ENCODE results near the gene SYNGR3. TPM values are rescaled to one million over a fixed set of nuclear protein-coding genes. Genes with fewer than 3 reads are reported as not detected.

SYNGR3 gene
- total RNA-seq, 1 donor from 2014 or later: 2.1 TPM

- no peak for TF ChIP-seq CTCF (conservative IDR thresholded peaks at IDR 0.05)
- H3K27ac Mint-ChIP-seq (ENCODE audit: unreplicated experiment): no peak overlapping the region
- peak overlapping the region; percentile 85 for H3K4me3 Mint-ChIP-seq
- DNase-seq (ENCODE audit: low read depth, low spot score): no peak
- H3K36me3 Mint-ChIP-seq (ENCODE audit: low read depth): peaks cover 6% of the 10 kb centered on the region
- H3K4me1 Mint-ChIP-seq: peaks cover 30% of the 10 kb centered on the region
- no peaks in the 10 kb centered on the region for H3K9me3 Mint-ChIP-seq
- H3K27me3 Mint-ChIP-seq (ENCODE audit: low read depth): peaks cover 62% of the 10 kb centered on the region
Measured at GRCh38 chr16:1982013-1982433, 7.7 kb upstream of the SYNGR3 start.

DNA sequence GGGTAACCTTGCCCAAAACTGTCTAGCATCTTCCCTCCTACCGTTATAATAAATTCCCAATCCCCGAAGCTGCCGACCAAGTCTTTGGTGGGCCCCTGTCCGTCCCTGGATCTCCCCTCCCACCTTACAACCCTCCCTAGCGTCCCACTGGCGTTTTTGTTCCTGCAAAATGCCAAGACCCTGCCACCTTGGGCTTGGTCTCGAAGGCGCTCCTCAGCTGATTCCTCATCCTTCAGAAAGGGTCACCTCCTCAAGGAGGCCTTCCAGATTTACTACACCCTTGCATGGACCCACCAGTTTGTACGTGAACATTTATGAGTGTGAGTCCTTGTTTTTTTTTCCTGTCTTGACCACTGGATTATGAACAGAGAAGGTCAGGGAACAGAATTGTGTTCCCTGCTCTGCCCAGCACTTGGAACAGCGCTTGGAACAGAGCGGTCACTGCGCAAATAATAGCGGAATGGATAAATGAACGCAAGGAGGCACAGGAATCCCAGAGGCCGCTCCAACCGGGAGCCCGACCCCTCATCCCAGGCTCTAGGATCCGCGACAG lies 6.7 kb upstream of the SYNGR3 start:
- Mint-ChIP-seq H3K27me3 (ENCODE audit: low read depth) (peaks cover 67% of the 10 kb centered on the region), H3K36me3 (ENCODE audit: low read depth) (peaks cover 12% of the 10 kb centered on the region), H3K4me1 (peaks cover 30% of the 10 kb centered on the region), H3K27ac (ENCODE audit: unreplicated experiment) (no peak overlapping the region), H3K4me3 (peak overlapping the region; percentile 85), H3K9me3 (no peaks in the 10 kb centered on the region)
- TF ChIP-seq CTCF (conservative IDR thresholded peaks at IDR 0.05): no peak
- no peak for DNase-seq (ENCODE audit: low read depth, low spot score)

GRCh38 chr16:1983544-1984346 lies 6.0 kb upstream of the SYNGR3 start, which contains the start of gene GFER:
Gene GFER (plus strand): TSS chr16:1984193. CDS start chr16:1984219, 26 bp downstream.
- Mint-ChIP-seq H3K4me1 (peaks cover 34% of the 10 kb centered on the region), H3K9me3 (no peaks in the 10 kb centered on the region), H3K27ac (ENCODE audit: unreplicated experiment) (peak within 1 kb of the TSS; percentile 97), H3K36me3 (ENCODE audit: low read depth) (peaks cover 15% of the 10 kb centered on the region), H3K4me3 (peak within 1 kb of the TSS; percentile 92), H3K27me3 (ENCODE audit: low read depth) (peaks cover 70% of the 10 kb centered on the region)
- peak; percentile 48 for TF ChIP-seq CTCF (conservative IDR thresholded peaks at IDR 0.05)
- DNase-seq (ENCODE audit: low read depth, low spot score): peak; percentile 95

DNA sequence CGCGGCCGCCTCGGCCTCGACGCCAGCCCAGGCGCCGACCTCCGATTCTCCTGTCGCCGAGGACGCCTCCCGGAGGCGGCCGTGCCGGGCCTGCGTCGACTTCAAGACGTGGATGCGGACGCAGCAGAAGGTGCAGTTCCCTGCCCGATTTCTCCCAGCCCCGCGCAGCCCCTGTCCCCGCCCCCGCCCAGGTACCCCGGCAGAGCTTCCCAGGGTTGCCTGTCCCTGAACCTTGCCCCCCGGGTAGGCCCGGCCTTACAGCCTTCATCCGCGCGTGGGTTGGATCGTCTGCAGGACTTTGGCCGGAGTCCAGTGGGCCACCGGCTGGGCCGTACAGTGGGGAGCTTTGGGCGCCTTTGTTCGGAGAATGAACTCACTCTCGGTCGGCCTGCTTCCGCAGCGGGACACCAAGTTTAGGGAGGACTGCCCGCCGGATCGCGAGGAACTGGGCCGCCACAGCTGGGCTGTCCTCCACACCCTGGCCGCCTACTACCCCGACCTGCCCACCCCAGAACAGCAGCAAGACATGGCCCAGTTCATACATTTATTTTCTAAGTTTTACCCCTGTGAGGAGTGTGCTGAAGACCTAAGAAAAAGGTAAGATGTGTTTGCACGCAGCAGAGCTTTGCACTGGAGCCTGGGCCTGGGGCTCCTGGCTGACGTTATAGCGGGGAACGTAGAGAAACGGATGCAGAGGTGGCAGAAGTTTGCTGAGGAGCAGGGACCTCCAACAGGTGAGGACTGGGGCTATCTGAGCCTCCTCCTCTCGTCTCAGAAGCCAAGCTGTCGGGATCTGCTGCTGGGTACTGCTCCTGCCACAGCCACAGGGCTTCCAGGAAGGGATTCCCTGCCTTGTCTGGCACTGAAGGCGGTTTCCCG lies 5.2 kb upstream of the SYNGR3 start:
- no peak for TF ChIP-seq CTCF (conservative IDR thresholded peaks at IDR 0.05)
- Mint-ChIP-seq H3K4me3 (peak overlapping the region; percentile 92), H3K27me3 (ENCODE audit: low read depth) (peaks cover 74% of the 10 kb centered on the region), H3K36me3 (ENCODE audit: low read depth) (peaks cover 18% of the 10 kb centered on the region), H3K4me1 (peaks cover 38% of the 10 kb centered on the region), H3K27ac (ENCODE audit: unreplicated experiment) (peak overlapping the region; percentile 97), H3K9me3 (no peaks in the 10 kb centered on the region)
- DNase-seq (ENCODE audit: low read depth, low spot score): no peak

DNA sequence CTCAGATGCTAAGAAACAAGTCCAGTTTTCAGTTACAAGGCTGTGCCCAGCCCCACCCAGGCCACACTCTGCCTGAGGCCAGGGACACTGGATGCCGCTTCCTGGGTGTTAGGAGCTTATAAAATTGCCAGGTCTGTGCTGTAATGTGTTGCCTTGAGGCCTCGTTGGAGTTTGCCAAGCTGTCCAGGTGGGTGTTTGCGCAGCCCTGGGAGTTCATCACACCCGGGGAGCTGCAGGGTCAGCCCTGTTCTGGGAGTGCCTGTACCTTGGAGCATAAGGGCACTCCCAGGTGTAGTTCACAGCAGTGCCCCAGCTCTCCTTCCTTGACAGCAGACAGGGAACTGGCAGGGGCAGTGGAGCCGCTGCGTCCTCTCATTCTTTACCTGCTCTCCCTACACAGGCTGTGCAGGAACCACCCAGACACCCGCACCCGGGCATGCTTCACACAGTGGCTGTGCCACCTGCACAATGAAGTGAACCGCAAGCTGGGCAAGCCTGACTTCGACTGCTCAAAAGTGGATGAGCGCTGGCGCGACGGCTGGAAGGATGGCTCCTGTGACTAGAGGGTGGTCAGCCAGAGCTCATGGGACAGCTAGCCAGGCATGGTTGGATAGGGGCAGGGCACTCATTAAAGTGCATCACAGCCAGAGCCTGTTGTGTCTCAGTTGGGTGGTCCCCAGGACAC lies 4.2 kb upstream of the SYNGR3 start:
- Mint-ChIP-seq H3K27ac (ENCODE audit: unreplicated experiment) (no peak overlapping the region), H3K4me1 (peaks cover 38% of the 10 kb centered on the region), H3K9me3 (no peaks in the 10 kb centered on the region), H3K4me3 (peak overlapping the region; percentile 92), H3K27me3 (ENCODE audit: low read depth) (peaks cover 68% of the 10 kb centered on the region), H3K36me3 (ENCODE audit: low read depth) (peaks cover 18% of the 10 kb centered on the region)
- DNase-seq (ENCODE audit: low read depth, low spot score): no peak
- TF ChIP-seq CTCF (conservative IDR thresholded peaks at IDR 0.05): no peak

Data from neural crest cell (in vitro differentiated cells).